NCI-H1694 treated with DMSO at 0.1 percent for 48 hours (cell line): ENCODE measurements around the gene ISM1.

ENCODE experiments used
- DNase-seq: peaks from one replicate; lab custom pipeline; 2025; lab: John Stamatoyannopoulos, UW

The ISM1 gene

DNA sequence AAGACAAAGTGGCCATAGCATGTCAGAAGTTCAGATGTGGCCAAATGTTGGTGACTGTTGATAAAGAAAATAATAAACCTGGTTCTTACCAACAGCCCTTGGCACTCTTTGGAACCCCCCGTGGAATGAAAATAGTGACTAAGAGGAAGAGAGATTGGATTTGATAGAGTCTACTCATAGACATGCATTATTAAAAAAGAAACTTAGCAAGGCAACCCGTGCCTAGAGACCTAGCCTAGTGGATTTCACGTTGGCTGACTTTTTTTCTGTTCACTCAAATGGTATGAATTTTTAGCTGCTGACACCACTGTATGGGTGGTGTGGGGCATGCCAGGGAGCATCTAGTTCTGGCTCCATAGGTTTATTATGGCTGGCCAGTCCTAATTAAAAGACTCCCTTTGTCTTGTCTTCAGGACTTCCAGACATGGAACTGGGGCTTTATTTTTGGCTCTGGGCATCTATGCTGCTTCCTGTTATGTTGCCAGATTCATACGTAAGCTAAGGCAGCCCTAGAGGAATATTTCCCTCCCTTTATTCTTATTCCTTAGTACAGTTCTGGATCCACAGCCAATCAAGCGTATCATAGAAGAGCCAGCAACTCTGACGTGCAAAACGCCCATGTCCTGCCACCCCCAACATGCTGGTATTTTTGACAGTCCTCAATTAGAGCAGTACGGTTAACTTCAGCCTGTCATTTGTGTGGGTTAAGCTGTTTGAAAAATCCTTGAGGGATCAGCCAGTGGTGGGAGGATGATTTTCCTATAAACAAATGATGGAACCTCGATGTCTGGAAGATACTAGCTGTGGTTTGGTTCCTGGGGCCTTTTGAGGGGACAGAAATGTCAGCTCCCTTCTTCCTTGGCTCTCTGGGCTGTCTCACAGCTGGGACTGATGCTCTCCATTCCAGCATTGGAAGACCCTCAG, 127.5 kb downstream of the ISM1 start:
- DNase-seq = no peak

- DNase-seq = no peak
These were observed 128.1 kb downstream of the ISM1 start for GRCh38 chr20:13349235-13349604.
